ENCODE data around the gene PYGB.

The PYGB gene

GRCh38 chr20:25294459-25295385 lies 46.8 kb downstream of the PYGB start (continued):
- TF ChIP-seq GLIS1 (tag by site-specific recombination; IDR thresholded peaks at IDR 0.05): peak; percentile 33; the same call in 1 of the 2 replicates
- no peak for TF ChIP-seq ZNF433 (tag by site-specific recombination; IDR thresholded peaks at IDR 0.05; ENCODE audit: low read depth)
- no peak for TF ChIP-seq ZNF148 (tag by site-specific recombination; IDR thresholded peaks at IDR 0.05; ENCODE audit: borderline replicate concordance)
- 0 out of 2 replicates have a peak, but pooled peaks have one; percentile 16 for TF ChIP-seq ZNF2 (tag by site-specific recombination; IDR thresholded peaks at IDR 0.05)
- 0 out of 2 replicates have a peak, but pooled peaks have one; percentile 24 for TF ChIP-seq ZXDB (tag by site-specific recombination; IDR thresholded peaks at IDR 0.05)
- no peak for TF ChIP-seq ZSCAN5A (tag by site-specific recombination; IDR thresholded peaks at IDR 0.05)

GRCh38 chr20:25295386-25296093 lies 47.7 kb downstream of the PYGB start:
- H3K36me3 ChIP-seq (ENCODE audit: control insufficient read depth in 2 of 2, insufficient read depth in 1 of 2, low read length in 2 of 2): peaks cover 0 to 55% of the 10 kb centered on the region in 2 experiments; a peak in 1 of 3 replicates
- TF ChIP-seq ZNF341 (tag by site-specific recombination; IDR thresholded peaks at IDR 0.05; ENCODE audit: low read depth) (peak; percentile 49; the same call in 1 of the 2 replicates), ZNF280D (tag by site-specific recombination; IDR thresholded peaks at IDR 0.05) (no peak)
- no peaks in the 10 kb centered on the region for H3K9me3 ChIP-seq (ENCODE audit: control insufficient read depth, insufficient read depth, low read depth, low read length)
- H3K4me1 ChIP-seq (ENCODE audit: control insufficient read depth, insufficient read depth, low read length): no peaks in the 10 kb centered on the region
- H3K4me3 ChIP-seq (ENCODE audit: low read depth, low read length): no peak overlapping the region
- CTCF ChIA-PET: interaction anchor here (0.7 to 3.4 kb wide), 8 partner anchors 14 to 112 kb away, joined by 3 to 47 read pairs (median 4); partner anchors contain the start of gene GINS1
- POLR2A ChIA-PET: interaction anchor here (0.6 kb wide), 1 partner anchor 112 kb away, joined by 3 read pairs; the partner anchor contains the start of gene GINS1
- H3K27ac ChIP-seq (ENCODE audit: extremely low read depth, low read depth, low read length): 0 out of 2 replicates have a peak overlapping the region, but pooled peaks have one; percentile 19

- Histone ChIP-seq H3K9me3 (ENCODE audit: control insufficient read depth, insufficient read depth, low read depth, low read length) (no peaks in the 10 kb centered on the region), H3K36me3 (ENCODE audit: control insufficient read depth in 2 of 2, insufficient read depth in 1 of 2, low read length in 2 of 2) (peaks cover 0 to 51% of the 10 kb centered on the region in 2 experiments; a peak in 1 of 3 replicates), H3K27ac (ENCODE audit: extremely low read depth, low read depth, low read length) (0 out of 2 replicates have a peak overlapping the region, but pooled peaks have one; percentile 19), H3K4me3 (ENCODE audit: low read depth, low read length) (no peak overlapping the region), H3K4me1 (ENCODE audit: control insufficient read depth, insufficient read depth, low read length) (no peaks in the 10 kb centered on the region)
- peak; percentile 41; the same call in 1 of the 2 replicates for TF ChIP-seq CTCF (tag by site-specific recombination; IDR thresholded peaks at IDR 0.05)
- TF ChIP-seq REST (tag by site-specific recombination; IDR thresholded peaks at IDR 0.05): no peak
- TF ChIP-seq ZNF654 (tag by site-specific recombination; IDR thresholded peaks at IDR 0.05; ENCODE audit: low read depth): 0 out of 2 replicates have a peak, but pooled peaks have one; percentile 28
- ChIA-PET POLR2A (no interaction called here), CTCF (interaction anchor here (0.5 to 3.4 kb wide), 6 partner anchors 13 to 241 kb away, joined by 3 to 47 read pairs (median 3); partner anchors contain the start of gene GINS1)
Observed at GRCh38 chr20:25296094-25297093, 48.5 kb downstream of the PYGB start.
